Sigmoid colon (tissue), 7 donors: ENCODE results near the gene ZNF511. TPM values are rescaled to one million over a fixed set of nuclear protein-coding genes. Genes with fewer than 3 reads are reported as not detected.

Source experiments
- DNase-seq: peaks from one replicate; pipeline ENCODE4 v3.0.0-alpha.2; 2019
- H3K27ac ChIP-seq, 4 donors: fragments of 200-600 bp; sonication (generic); one replicate each; pipeline ENCODE4 v1.5.1; 2016 to 2019; ENCODE audit warnings: mild to moderate bottlenecking in 1 of 4
- H3K27me3 ChIP-seq, 3 donors: fragments of 200-600 bp; sonication (generic); one replicate each; pipeline ENCODE4 v1.5.1; 2019; ENCODE audit warnings: mild to moderate bottlenecking in 1 of 3
- H3K36me3 ChIP-seq, 4 donors: fragments of 200-600 bp; sonication (generic); one replicate each; pipeline ENCODE4 v1.5.1; 2016 to 2019
- H3K4me1 ChIP-seq, 4 donors: fragments of 200-600 bp; sonication (generic); one replicate each; pipeline ENCODE4 v1.5.1; 2017 to 2019
- H3K4me3 ChIP-seq, 4 donors: fragments of 200-600 bp; sonication (generic); one replicate each; pipeline ENCODE4 v1.5.1; 2017 to 2019; ENCODE audit warnings: mild to moderate bottlenecking in 2 of 4, moderate library complexity in 1 of 4
- H3K9me3 ChIP-seq, 4 donors: fragments of 200-600 bp in 3 of 4; sonication (generic) in 3 of 4; one replicate each; pipeline versions ENCODE4 v1.5.1 to v1.6.1; 2013 to 2019
- EP300 ChIP-seq, 4 donors: sonication (generic); formaldehyde crosslinking; IDR thresholded peaks; one replicate each; pipeline ENCODE4 v1.6.1; 2017; ENCODE audit warnings: antibody characterized with exemption in 4 of 4
- POLR2A ChIP-seq, 2 donors: fragments of 450-650 bp; IDR thresholded peaks; one replicate each; pipeline ENCODE4 v1.6.1; 2016; ENCODE audit warnings: antibody characterized with exemption in 2 of 2, mild to moderate bottlenecking in 2 of 2, moderate library complexity in 2 of 2
- POLR2AphosphoS5 ChIP-seq, 4 donors: sonication (generic); formaldehyde crosslinking; IDR thresholded peaks; one replicate each; pipeline ENCODE4 v1.6.1; 2017; ENCODE audit warnings: antibody characterized with exemption in 4 of 4
- WGBS, 2 donors: extraction: QIAGEN DNeasy Blood & Tissue Kit; methylation state at CpG; one replicate each; pipeline ENCODE4 v1.1.7; 2013; 5-methylcytosine and 5-hydroxymethylcytosine counted together
- intact Hi-C: fragments of 100-400 bp; cut with DNase I; formaldehyde crosslinking; loops from one replicate; pipeline ENCODE4 v1.15.1; 2023
- polyA plus RNA-seq, 3 donors: library from polyadenylated mRNA; stranded (reverse); fragments of 200-250 nt; gene quantifications; one replicate each; pipeline ENCODE4 v1.2.3, GENCODE V29; 2013
- total RNA-seq, 4 donors: library from RNA; depleted of rRNA; stranded (reverse); fragments of >200 nt; gene quantifications; one replicate each; pipeline ENCODE4 v1.1.0, GENCODE V29; 2016
- TF ChIP-seq, protein P1 (sequence below), 4 experiments: fragments of 450-650 bp in 3 of 4; fragments of 200-600 bp in 1 of 4; IDR thresholded peaks; one replicate each; pipeline ENCODE4 v1.5.1; 2016 to 2019; ENCODE audit warnings: antibody characterized with exemption in 4 of 4, mild to moderate bottlenecking in 3 of 4, moderate library complexity in 2 of 4
- donor health status: healthy with polysubstance abuse.
- donor health status: Bipolar disorder and iron deficiency.
- donor health status: healthy.

ZNF511 gene
- total and polyA plus RNA-seq, 7 donors: 34.7 to 55.6 (median 47.4) TPM

GRCh38 chr10:133326745-133327650 lies 18.3 kb downstream of the ZNF511 start:
- intact Hi-C loops: loop anchor here (5.0 kb wide), 1 partner anchor 65 kb away; the partner anchor contains the start of gene MTG1
- Histone ChIP-seq H3K27me3 (peaks cover 40 to 85% (median 59%) of the 10 kb centered on the region in 3 donors), H3K9me3 (no peaks in the 10 kb centered on the region), H3K4me3 (no peak overlapping the region), H3K4me1 (peaks cover 0 to 31% (median 25%) of the 10 kb centered on the region in 4 donors), H3K36me3 (no peaks in the 10 kb centered on the region), H3K27ac (no peak overlapping the region)
- DNase-seq: no peak
- TF ChIP-seq POLR2A (IDR thresholded peaks at IDR 0.05) (no peak), EP300 (IDR thresholded peaks at IDR 0.05) (no peak)
- 25 to 40% methylated on average over 28 of the region's 28 CpGs for WGBS, 2 donors

- 27 to 51% methylated on average over 12 of the region's 12 CpGs for WGBS, 2 donors
These were observed 19.1 kb downstream of the ZNF511 start for GRCh38 chr10:133327651-133328357.

GRCh38 chr10:133328358-133329343 lies 19.9 kb downstream of the ZNF511 start:
- Histone ChIP-seq H3K36me3 (no peaks in the 10 kb centered on the region), H3K27ac (no peak overlapping the region), H3K4me3 (no peak overlapping the region), H3K27me3 (peaks cover 41 to 91% (median 70%) of the 10 kb centered on the region in 3 donors), H3K9me3 (no peaks in the 10 kb centered on the region), H3K4me1 (peaks cover 0 to 31% (median 25%) of the 10 kb centered on the region in 4 donors)
- no peak for DNase-seq
- intact Hi-C loops: loop anchor here (1.0 to 5.0 kb wide), 2 partner anchors 64 to 192 kb away; partner anchors contain the start of gene MTG1
- WGBS, 2 donors: 52 to 79% methylated on average over 15 of the region's 15 CpGs
- TF ChIP-seq EP300 (IDR thresholded peaks at IDR 0.05): no peak
- TF ChIP-seq POLR2AphosphoS5 (IDR thresholded peaks at IDR 0.05): no peak
- no peak for TF ChIP-seq POLR2A (IDR thresholded peaks at IDR 0.05)
- TF ChIP-seq, protein P1, sequence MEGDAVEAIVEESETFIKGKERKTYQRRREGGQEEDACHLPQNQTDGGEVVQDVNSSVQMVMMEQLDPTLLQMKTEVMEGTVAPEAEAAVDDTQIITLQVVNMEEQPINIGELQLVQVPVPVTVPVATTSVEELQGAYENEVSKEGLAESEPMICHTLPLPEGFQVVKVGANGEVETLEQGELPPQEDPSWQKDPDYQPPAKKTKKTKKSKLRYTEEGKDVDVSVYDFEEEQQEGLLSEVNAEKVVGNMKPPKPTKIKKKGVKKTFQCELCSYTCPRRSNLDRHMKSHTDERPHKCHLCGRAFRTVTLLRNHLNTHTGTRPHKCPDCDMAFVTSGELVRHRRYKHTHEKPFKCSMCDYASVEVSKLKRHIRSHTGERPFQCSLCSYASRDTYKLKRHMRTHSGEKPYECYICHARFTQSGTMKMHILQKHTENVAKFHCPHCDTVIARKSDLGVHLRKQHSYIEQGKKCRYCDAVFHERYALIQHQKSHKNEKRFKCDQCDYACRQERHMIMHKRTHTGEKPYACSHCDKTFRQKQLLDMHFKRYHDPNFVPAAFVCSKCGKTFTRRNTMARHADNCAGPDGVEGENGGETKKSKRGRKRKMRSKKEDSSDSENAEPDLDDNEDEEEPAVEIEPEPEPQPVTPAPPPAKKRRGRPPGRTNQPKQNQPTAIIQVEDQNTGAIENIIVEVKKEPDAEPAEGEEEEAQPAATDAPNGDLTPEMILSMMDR (IDR thresholded peaks at IDR 0.05): no peak

More at GRCh38 chr10:133327651-133328357, 19.1 kb downstream of the ZNF511 start:
- H3K4me1 ChIP-seq: peaks cover 0 to 31% (median 25%) of the 10 kb centered on the region in 4 donors
- H3K9me3 ChIP-seq: no peaks in the 10 kb centered on the region
- no peaks in the 10 kb centered on the region for H3K36me3 ChIP-seq
- no peak for DNase-seq
- H3K4me3 ChIP-seq: no peak overlapping the region
- no peak overlapping the region for H3K27ac ChIP-seq
- H3K27me3 ChIP-seq: peaks cover 41 to 91% (median 67%) of the 10 kb centered on the region in 3 donors
- TF ChIP-seq EP300 (IDR thresholded peaks at IDR 0.05) (no peak), POLR2AphosphoS5 (IDR thresholded peaks at IDR 0.05) (no peak), POLR2A (IDR thresholded peaks at IDR 0.05) (no peak)
- TF ChIP-seq, protein P1 (IDR thresholded peaks at IDR 0.05): no peak
- intact Hi-C loops: loop anchor here (5.0 kb wide), 1 partner anchor 64 kb away; the partner anchor contains the start of gene MTG1

GRCh38 chr10:133329491-133330202 lies 20.9 kb downstream of the ZNF511 start:
- 8 to 10% methylated on average over 37 of the region's 37 CpGs for WGBS, 2 donors
- Histone ChIP-seq H3K36me3 (no peaks in the 10 kb centered on the region), H3K9me3 (no peaks in the 10 kb centered on the region), H3K27ac (no peak overlapping the region), H3K27me3 (peaks cover 43 to 87% (median 71%) of the 10 kb centered on the region in 3 donors), H3K4me1 (peaks cover 0 to 28% (median 25%) of the 10 kb centered on the region in 4 donors), H3K4me3 (peak overlapping the region in 3 of 4 donors; percentile 21 to 31 (median 25))
- intact Hi-C loops: loop anchor here (1.0 to 5.0 kb wide), 2 partner anchors 63 to 191 kb away; partner anchors contain the start of gene MTG1
- peak; percentile 88 for DNase-seq
- no peak for TF ChIP-seq EP300 (IDR thresholded peaks at IDR 0.05)
- TF ChIP-seq, protein P1 (IDR thresholded peaks at IDR 0.05): peak; percentile 64 to 96 (median 76)
- TF ChIP-seq POLR2A (IDR thresholded peaks at IDR 0.05): no peak
- TF ChIP-seq POLR2AphosphoS5 (IDR thresholded peaks at IDR 0.05): peak in 1 of 4 donors; percentile 25
